HCT116 (cell line): ENCODE results near the gene SH3YL1. TPM values are rescaled to one million over a fixed set of nuclear protein-coding genes. Genes with fewer than 3 reads are reported as not detected.

Experiments
- ATAC-seq: fragments of 200-7000 bp; cut with Tn5 transposase; 2 replicates; pipeline ENCODE4 v1.9.1; 2020; ENCODE audit warnings: mild to moderate bottlenecking, moderate library complexity
- BruUV-seq: library from RNA; stranded (reverse); fragments of 400-500 nt; replicated peaks from 2 replicates; lab custom pipeline; 2021; lab: Mats Ljungman, UMichigan
- CTCF ChIA-PET: fragments of 300-600 bp; sonication (Branson Sonifier 250); formaldehyde crosslinking; loops from one replicate; lab custom pipeline; 2021; ENCODE audit warnings: antibody characterized with exemption; lab: Charles Lee
- POLR2A ChIA-PET: fragments of 300-600, 350-600 bp; sonication (Branson Sonifier 250); formaldehyde crosslinking; loops from one replicate; lab custom pipeline; 2021; ENCODE audit warnings: antibody characterized with exemption; lab: Charles Lee
- RAD21 ChIA-PET, 2 experiments: fragments of 300-600 bp; sonication (Branson Sonifier 250); formaldehyde crosslinking; loops; one replicate each; lab custom pipeline; 2023; ENCODE audit warnings: low total read pairs in 2 of 2; ENCODE audit not compliant: uncharacterized antibody in 2 of 2, unreplicated experiment in 2 of 2, low non-redundant PET in 1 of 2; lab: Charles Lee
- DNase-seq: peaks from one replicate; pipeline ENCODE4 v3.0.0-alpha.2; 2010; ENCODE audit warnings: low read depth, low spot score
- H2AFZ ChIP-seq: fragments of 200-600 bp; shearing (Covaris generic), sonication (generic); 2 replicates; pipeline ENCODE4 v1.6.1; 2017; ENCODE audit warnings: low read depth, mixed run types, mixed read lengths, antibody characterized with exemption, low read length; ENCODE audit not compliant: poor library complexity, severe bottlenecking
- H3K27ac ChIP-seq: 2 replicates; pipeline ENCODE4 v1.5.1; 2012; ENCODE audit warnings: low read depth, low read length
- H3K27me3 ChIP-seq: fragments of 200-600 bp; sonication (generic); 2 replicates; pipeline ENCODE4 v1.6.1; 2016; ENCODE audit warnings: mixed run types, low read length, mixed read lengths; ENCODE audit not compliant: insufficient read depth
- H3K36me3 ChIP-seq, 2 experiments: fragments of 200-500 bp in 1 of 2; fragments of 200-600 bp in 1 of 2; sonication (Bioruptor generic) in 1 of 2; sonication (generic) in 1 of 2; 2 replicates each; pipeline versions ENCODE4 v1.5.1 to v1.6.1; 2014 to 2016; ENCODE audit warnings: low read length in 2 of 2, inconsistent platforms in 1 of 2, mixed read lengths in 1 of 2, mixed run types in 1 of 2; ENCODE audit not compliant: insufficient read depth in 2 of 2, control insufficient read depth in 1 of 2
- H3K4me1 ChIP-seq, 2 experiments: fragments of 200-600 bp in 1 of 2; sonication (generic) in 1 of 2; 2 replicates each; pipeline versions ENCODE4 v1.5.1 to v1.6.1; 2012 to 2017; ENCODE audit warnings: low read length in 2 of 2, inconsistent platforms in 1 of 2, mild to moderate bottlenecking in 1 of 2, mixed read lengths in 1 of 2, mixed run types in 1 of 2, moderate library complexity in 1 of 2; ENCODE audit not compliant: insufficient read depth in 2 of 2, control insufficient read depth in 1 of 2
- H3K4me2 ChIP-seq: fragments of 200-600 bp; sonication (generic); 2 replicates; pipeline ENCODE4 v1.6.1; 2017; ENCODE audit warnings: mixed run types, low read length, mixed read lengths
- H3K4me3 ChIP-seq, 2 experiments: fragments of 200-600 bp in 1 of 2; sonication (generic) in 1 of 2; replicated peaks in 1 of 2; 2 replicates each; pipeline ENCODE4 v1.5.1; 2011 to 2016; ENCODE audit warnings: low read length in 2 of 2, control low read depth in 1 of 2, low read depth in 1 of 2, mild to moderate bottlenecking in 1 of 2, mixed read lengths in 1 of 2, mixed run types in 1 of 2
- H3K79me2 ChIP-seq: fragments of 200-600 bp; sonication (generic); 2 replicates; pipeline ENCODE4 v1.6.1; 2017; ENCODE audit warnings: mild to moderate bottlenecking, mixed run types, low read length, moderate library complexity, mixed read lengths; ENCODE audit not compliant: insufficient read depth
- H3K9ac ChIP-seq: fragments of 200-600 bp; sonication (generic); 2 replicates; pipeline ENCODE4 v1.6.1; 2016; ENCODE audit warnings: low read length, mixed read lengths
- H3K9me2 ChIP-seq: fragments of 200-600 bp; sonication (generic), shearing (Covaris generic); 2 replicates; pipeline ENCODE4 v1.6.1; 2017; ENCODE audit warnings: mixed run types, mild to moderate bottlenecking, moderate library complexity; ENCODE audit not compliant: insufficient read depth
- H3K9me3 ChIP-seq, 2 experiments: fragments of 200-500 bp in 1 of 2; fragments of 200-600 bp in 1 of 2; sonication (Bioruptor generic) in 1 of 2; sonication (generic) in 1 of 2; 2 replicates each; pipeline ENCODE4 v1.6.1; 2014 to 2017; ENCODE audit warnings: low read length in 2 of 2, mixed read lengths in 2 of 2, inconsistent platforms in 1 of 2, low read depth in 1 of 2, mild to moderate bottlenecking in 1 of 2, mixed run types in 1 of 2, moderate library complexity in 1 of 2; ENCODE audit not compliant: control insufficient read depth in 1 of 2, insufficient read depth in 1 of 2
- H4K20me1 ChIP-seq: fragments of 200-600 bp; sonication (generic), shearing (Covaris generic); 2 replicates; pipeline ENCODE4 v1.6.1; 2017; ENCODE audit warnings: mixed run types, mild to moderate bottlenecking, moderate library complexity; ENCODE audit not compliant: insufficient read depth
- CBX3 ChIP-seq: IDR thresholded peaks from 2 replicates; pipeline ENCODE4 v1.6.1; 2012; ENCODE audit warnings: low read depth
- CEBPB ChIP-seq: IDR thresholded peaks from 2 replicates; pipeline ENCODE4 v1.6.1; 2012; ENCODE audit warnings: low read depth
- CTCF ChIP-seq, 3 experiments: fragments of 200-600 bp in 1 of 3; sonication (generic) in 1 of 3; IDR thresholded peaks in 2 of 3; conservative IDR thresholded peaks in 1 of 3; 2 replicates each; pipeline ENCODE4 v1.5.1; 2012 to 2017; ENCODE audit warnings: low read depth in 2 of 3, low read length in 2 of 3, antibody characterized with exemption in 1 of 3, borderline replicate concordance in 1 of 3, control low read depth in 1 of 3, mild to moderate bottlenecking in 1 of 3, mixed read lengths in 1 of 3, mixed run types in 1 of 3, moderate library complexity in 1 of 3; ENCODE audit not compliant: insufficient read depth in 1 of 3
- EGR1 ChIP-seq: IDR thresholded peaks from 2 replicates; pipeline ENCODE4 v1.6.1; 2012; ENCODE audit warnings: low read depth
- ELF1 ChIP-seq: IDR thresholded peaks from 2 replicates; pipeline ENCODE4 v1.6.1; 2012; ENCODE audit warnings: low read depth, borderline replicate concordance
- EZH2phosphoT487 ChIP-seq: fragments of 200-600 bp; IDR thresholded peaks from 2 replicates; pipeline ENCODE4 v1.6.1; 2018; ENCODE audit warnings: antibody characterized with exemption, borderline replicate concordance
- FOSL1 ChIP-seq: IDR thresholded peaks from 2 replicates; pipeline ENCODE4 v1.6.1; 2012; ENCODE audit warnings: low read depth
- JUND ChIP-seq: IDR thresholded peaks from 2 replicates; pipeline ENCODE4 v1.6.1; 2012
- POLR2A ChIP-seq: IDR thresholded peaks from 2 replicates; pipeline ENCODE4 v1.7.0; 2011; ENCODE audit warnings: borderline replicate concordance; ENCODE audit not compliant: insufficient read depth, insufficient read length; ENCODE audit errors: extremely low read depth
- POLR2AphosphoS5 ChIP-seq: IDR thresholded peaks from 2 replicates; pipeline ENCODE4 v1.6.1; 2011; ENCODE audit warnings: mild to moderate bottlenecking, low read depth, low read length, moderate library complexity
- RAD21 ChIP-seq: IDR thresholded peaks from 2 replicates; pipeline ENCODE4 v1.6.1; 2012; ENCODE audit warnings: low read depth, mild to moderate bottlenecking
- SRF ChIP-seq: IDR thresholded peaks from 2 replicates; pipeline ENCODE4 v1.6.1; 2012; ENCODE audit warnings: low read depth
- TCF7L2 ChIP-seq: IDR thresholded peaks from 2 replicates; pipeline ENCODE4 v1.7.0; 2011; ENCODE audit warnings: borderline replicate concordance, inconsistent platforms; ENCODE audit not compliant: insufficient read depth, insufficient read length; ENCODE audit errors: extremely low read depth
- YY1 ChIP-seq: IDR thresholded peaks from 2 replicates; pipeline ENCODE4 v1.6.1; 2011; ENCODE audit warnings: low read length, low read depth, moderate library complexity, mild to moderate bottlenecking; ENCODE audit not compliant: insufficient replicate concordance; ENCODE audit errors: extremely low read depth
- ZBTB33 ChIP-seq: IDR thresholded peaks from 2 replicates; pipeline ENCODE4 v1.6.1; 2011; ENCODE audit warnings: mild to moderate bottlenecking, low read length, moderate library complexity; ENCODE audit not compliant: insufficient replicate concordance; ENCODE audit errors: extremely low read depth
- ZFX ChIP-seq: fragments of 450-650 bp; IDR thresholded peaks from 2 replicates; pipeline ENCODE4 v1.6.1; 2017
- ZNF274 ChIP-seq: fragments of 200-500 bp; sonication (Bioruptor generic); IDR thresholded peaks from 2 replicates; pipeline ENCODE4 v1.6.1; 2014; ENCODE audit warnings: mild to moderate bottlenecking, low read depth, low read length, inconsistent platforms
- intact Hi-C: fragments of 100-400 bp; cut with micrococcal nuclease; formaldehyde crosslinking; loops from 2 replicates; pipeline ENCODE4 v1.10.0; 2022
- total RNA-seq: library from RNA; stranded (reverse); gene quantifications from one replicate; pipeline ENCODE4 v1.2.1, GENCODE V29; 2021; ENCODE audit not compliant: unreplicated experiment

The SH3YL1 gene
- total RNA-seq, 1 experiment from 2014 or later, result 32.8 TPM

GRCh38 chr2:274503-274902 lies 10.7 kb upstream of the SH3YL1 start:
- Histone ChIP-seq H3K4me1 (no peaks in the 10 kb centered on the region), H3K4me2 (no peak overlapping the region), H3K27ac (no peak overlapping the region), H3K79me2 (peaks cover 93% of the 10 kb centered on the region), H3K27me3 (no peaks in the 10 kb centered on the region), H2AFZ (no peak overlapping the region), H3K36me3 (peaks cover 48 to 50% of the 10 kb centered on the region in 2 experiments), H3K9me2 (no peaks in the 10 kb centered on the region), H3K9me3 (no peaks in the 10 kb centered on the region), H3K9ac (no peak overlapping the region), H3K4me3 (no peak overlapping the region), H4K20me1 (peaks cover 39% of the 10 kb centered on the region; the same call in 1 of the 2 replicates)
- intact Hi-C loops, result no loop called here
- ChIA-PET CTCF (interaction anchor here (1.6 to 1.7 kb wide), 2 partner anchors 10 to 28 kb away, joined by 4 read pairs; no protein-coding TSS in a partner anchor), RAD21 (no interaction called here), POLR2A (no interaction called here)
- TF ChIP-seq EGR1, result no peak
- no peak for TF ChIP-seq FOSL1
- no peak for TF ChIP-seq TCF7L2
- TF ChIP-seq EZH2phosphoT487, result no peak
- no peak for TF ChIP-seq ZBTB33
- TF ChIP-seq CBX3, result no peak
- TF ChIP-seq YY1, result no peak
- TF ChIP-seq POLR2AphosphoS5, result no peak
- TF ChIP-seq ZNF274, result no peak
- TF ChIP-seq CEBPB, result no peak
- no peak for TF ChIP-seq ELF1
- peak; percentile 33 for TF ChIP-seq RAD21
- no peak for TF ChIP-seq SRF
- peak; percentile 14 to 48 (median 30); a peak in 4 of 6 replicates for TF ChIP-seq CTCF (IDR thresholded peaks at IDR 0.05 in 2 of 3, conservative IDR thresholded peaks at IDR 0.05 in 1 of 3; ENCODE audit: borderline replicate concordance in 1 of 3, insufficient read depth in 1 of 3, low read depth in 2 of 3, low read length in 2 of 3)
- no peak for TF ChIP-seq POLR2A
- no peak for TF ChIP-seq ZFX
- no peak for TF ChIP-seq JUND
- ATAC-seq (peak; percentile 72), DNase-seq (no peak)
- BruUV-seq, result no TSS peak
